NCI-H82 treated with DMSO at 0.1 percent for 48 hours (cell line): ENCODE measurements around the gene TAL2.

Experiments used
- DNase-seq: peaks from one replicate; lab custom pipeline; 2025; ENCODE audit not compliant: unreplicated experiment; lab: John Stamatoyannopoulos, UW

Gene TAL2

DNA sequence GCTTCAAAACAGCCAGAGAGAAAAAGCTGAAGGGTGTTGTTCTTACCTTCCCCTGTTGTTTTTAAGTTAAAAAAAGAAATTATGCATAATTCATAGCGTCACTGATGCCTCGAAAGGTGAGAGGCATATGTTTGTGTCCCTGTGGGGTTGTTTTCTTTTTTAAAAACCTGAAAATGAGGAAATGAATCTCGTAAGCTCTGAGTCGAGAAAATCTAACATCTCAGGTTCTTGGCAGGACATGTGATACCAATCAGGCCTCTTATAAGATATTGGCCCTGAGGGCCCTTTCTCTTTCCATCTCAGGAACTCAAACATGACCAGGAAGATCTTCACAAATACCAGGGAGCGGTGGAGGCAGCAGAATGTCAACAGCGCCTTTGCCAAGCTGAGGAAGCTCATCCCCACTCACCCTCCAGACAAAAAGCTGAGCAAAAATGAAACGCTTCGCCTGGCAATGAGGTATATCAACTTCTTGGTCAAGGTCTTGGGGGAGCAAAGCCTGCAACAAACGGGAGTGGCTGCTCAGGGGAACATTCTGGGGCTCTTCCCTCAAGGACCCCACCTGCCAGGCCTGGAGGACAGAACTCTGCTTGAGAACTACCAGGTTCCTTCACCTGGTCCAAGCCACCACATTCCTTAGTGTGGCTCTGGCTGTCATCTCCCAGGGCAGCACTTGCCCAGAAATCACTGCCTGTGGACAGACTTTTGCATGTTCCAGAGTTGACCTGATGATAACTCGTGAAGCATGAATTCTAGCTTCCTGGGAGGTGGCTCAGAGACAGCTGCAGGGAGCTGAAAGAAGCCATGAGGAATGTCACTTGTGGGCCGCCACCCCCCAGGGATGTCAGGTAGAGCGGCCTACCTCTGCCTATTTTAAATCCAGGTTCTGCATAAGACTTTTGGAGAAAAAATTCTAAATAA lies at the start of gene TAL2:
Gene TAL2 (plus strand): TSS at position 274 of the 921 bp plus-strand sequence. CDS start 40 bp downstream, at position 314.
- DNase-seq = no peak

DNA sequence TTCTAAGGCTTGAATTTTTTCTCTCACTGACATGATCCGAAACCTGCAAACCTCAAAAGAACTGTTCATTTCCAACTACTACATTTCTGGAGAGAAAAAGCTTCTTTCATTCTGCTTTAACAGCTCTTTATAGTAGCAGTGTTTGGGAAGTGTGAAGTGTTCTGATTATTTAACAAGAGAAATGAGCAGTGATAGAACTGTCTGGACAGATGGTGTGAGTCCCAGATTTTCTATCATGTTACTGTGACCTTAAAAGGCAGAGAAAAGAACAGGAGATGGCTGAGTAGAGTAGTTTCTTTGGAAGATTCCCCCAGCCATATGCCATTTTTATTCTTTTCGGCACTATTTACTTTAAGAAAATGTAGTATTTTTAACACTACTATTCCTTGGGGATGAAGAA lies 41.3 kb upstream of the TAL2 start:
- DNase-seq = peak; percentile 45

DNA sequence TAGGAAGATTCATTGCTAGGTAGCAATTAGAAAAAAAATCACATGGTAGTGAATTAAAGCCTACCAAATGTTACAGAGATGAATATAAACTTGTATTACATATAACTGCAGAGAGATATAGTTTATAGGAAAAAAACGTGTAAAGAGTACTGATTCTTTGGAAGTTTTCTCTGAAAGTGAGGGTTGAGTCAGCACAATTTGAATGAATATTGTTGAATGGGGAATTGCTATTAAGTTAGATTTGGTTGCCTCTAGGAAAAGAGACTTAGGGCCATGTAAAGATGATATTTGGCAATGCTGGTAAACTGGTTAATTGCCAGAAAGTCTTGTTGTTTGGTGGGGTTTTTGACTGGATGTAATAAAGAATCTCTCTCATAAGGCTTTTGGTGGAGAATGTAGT lies 37.2 kb upstream of the TAL2 start:
- no peak for DNase-seq

DNA sequence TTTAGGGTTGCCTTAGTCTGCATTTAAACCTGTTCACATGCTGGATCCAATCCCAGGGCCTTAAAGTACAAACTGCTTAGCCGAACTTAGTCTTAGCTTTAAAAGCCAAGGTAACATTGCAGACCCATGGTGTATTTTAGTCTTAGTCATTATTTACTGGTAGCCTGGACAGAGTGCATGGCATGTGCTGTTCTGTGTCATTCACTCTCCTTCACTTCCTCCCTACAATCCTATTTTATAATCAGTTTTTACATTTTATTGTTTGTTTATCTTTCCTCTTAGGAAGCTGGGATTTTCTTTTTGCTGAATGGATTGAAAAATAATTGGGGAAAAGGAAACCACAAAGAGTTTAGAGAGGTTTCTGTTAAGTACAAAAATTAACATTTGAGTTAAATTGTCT lies 29.4 kb upstream of the TAL2 start:
- peak; percentile 37 for DNase-seq

DNA sequence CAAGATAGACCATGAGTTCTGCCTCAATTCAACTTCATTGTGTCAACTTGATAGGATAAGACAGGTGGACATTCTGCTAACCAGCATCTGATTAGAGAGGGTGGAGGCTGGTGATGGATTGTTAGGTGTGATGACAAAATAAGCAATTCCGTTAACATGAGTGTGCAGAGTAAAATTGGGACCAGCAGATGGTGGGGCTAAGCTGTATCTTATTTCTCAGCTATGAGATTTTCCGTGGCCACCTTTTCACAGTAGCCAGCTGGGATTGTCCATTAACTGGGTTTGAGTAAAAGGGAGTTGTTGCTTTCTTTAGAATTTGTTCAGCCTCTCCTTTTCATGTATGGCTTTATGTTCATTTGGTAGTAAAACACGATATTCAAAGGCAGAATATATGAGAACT lies 28.8 kb upstream of the TAL2 start:
- DNase-seq = peak; percentile 96

DNA sequence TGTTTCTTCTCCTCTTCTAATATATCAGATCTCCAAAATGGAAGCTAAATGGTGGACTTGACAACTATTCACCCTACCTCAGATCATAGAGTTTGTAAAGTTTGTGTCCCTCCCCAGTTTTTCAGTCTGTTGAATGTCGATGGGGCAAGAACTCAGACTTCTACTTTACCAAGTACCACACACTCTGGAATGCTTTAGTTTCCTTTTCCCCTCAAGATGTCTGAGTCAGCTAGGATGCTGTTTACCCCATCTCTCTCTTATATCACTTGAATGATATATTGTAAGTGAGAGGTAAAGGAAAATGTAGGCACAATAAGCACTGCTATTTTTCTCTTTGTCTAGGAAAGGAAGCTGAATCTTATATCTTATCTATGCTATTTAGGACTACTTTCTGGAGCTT lies 25.9 kb upstream of the TAL2 start:
- no peak for DNase-seq

DNA sequence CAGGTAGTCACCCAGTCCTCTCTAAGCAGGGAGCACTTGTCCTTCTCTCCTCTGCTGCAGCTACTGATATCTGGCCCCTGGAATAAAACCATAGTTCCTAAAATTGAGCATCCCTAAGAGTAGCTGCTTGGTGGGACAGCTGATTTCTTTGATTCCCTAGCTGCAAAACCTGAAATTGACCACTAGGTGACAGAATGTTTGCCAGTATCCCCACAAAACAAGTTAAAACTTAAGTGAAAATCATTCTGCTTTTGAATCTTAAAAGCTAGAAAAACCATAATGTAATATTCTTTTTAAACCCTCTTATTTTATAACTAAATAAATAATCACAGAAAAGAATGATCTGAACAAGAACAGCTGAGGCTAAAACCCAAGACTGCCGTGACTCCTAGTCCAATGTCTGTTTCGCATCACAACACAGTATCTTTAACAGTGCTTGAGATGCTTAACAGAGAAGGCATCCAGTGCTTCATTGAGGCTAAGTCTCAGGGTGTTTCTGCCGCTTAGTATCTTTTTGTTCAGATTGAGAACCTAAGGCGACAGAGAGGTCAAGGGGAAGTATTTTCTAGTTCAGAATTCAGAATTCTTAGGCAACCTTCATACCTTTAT lies 24.4 kb upstream of the TAL2 start:
- DNase-seq = no peak

DNA sequence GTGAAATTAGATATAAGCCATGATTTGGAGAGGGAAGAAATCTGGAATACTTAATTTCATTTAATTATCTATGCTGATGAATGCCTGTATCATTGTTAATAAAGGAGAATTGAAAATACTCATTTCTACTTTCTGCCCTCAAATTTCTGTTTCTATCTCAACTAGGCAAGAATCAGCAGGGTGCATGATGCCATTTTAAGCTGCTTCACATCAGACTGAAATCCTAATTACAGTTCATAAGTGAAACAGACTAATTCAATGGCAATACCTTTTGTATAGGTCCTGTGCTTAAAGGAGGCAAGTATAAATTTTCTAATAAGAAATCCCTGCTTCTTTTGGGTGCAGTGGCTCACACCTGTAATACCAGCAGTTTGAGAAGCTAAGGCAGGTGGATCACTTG lies 22.3 kb upstream of the TAL2 start:
- no peak for DNase-seq

DNA sequence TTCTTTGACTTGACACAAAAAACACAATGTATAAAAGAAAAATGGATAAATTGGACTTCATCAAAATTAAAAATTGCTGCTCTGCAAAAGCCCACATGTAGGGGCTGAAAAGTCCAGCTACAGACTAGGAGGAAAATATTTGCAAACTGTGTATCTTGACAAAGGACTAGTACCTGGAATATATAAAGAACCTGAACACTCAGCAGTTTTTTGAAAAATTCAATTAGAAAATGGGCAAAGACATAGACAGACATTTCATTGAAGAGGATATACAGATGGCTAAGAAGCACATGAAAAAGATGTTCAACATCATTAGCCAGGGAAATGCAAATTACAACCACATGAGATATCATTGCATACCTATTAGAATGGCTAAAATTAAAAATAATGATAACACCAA lies 18.5 kb upstream of the TAL2 start:
- DNase-seq = no peak

DNA sequence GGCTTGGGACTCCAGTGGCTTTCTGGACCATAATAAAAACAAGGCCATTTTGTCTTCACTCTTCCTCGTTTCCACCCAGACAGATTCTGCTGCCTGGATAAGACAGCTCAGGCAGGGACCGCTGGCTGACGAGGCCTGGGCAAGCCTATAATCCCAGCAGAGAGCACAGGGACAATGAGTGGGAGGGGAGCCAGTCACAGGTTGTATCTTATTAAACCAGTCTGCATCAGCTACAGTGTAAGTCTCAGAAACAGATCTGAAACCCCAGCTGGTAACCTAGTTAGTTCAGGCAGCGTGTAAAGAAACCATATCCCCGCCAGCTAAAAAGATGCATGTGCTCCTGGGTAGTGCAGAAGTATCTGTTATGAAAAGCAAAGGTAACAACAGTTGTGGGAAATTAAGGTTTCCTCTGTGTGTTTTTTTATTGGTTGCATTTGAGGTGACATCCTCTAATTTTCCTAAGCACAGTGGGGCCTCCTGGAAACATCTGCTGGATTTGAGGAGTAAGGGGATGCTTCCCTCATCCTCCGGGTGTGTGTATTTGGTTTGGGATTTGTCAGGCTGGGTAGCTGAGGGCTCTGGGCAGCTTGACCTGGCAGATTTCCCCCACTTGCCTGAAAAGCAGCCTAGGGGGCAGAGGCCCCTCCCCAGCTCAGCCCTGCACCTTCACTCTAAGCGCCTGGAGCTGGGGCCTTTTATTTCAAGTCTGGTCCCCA lies 15.2 kb upstream of the TAL2 start:
- peak; percentile 95 for DNase-seq

DNA sequence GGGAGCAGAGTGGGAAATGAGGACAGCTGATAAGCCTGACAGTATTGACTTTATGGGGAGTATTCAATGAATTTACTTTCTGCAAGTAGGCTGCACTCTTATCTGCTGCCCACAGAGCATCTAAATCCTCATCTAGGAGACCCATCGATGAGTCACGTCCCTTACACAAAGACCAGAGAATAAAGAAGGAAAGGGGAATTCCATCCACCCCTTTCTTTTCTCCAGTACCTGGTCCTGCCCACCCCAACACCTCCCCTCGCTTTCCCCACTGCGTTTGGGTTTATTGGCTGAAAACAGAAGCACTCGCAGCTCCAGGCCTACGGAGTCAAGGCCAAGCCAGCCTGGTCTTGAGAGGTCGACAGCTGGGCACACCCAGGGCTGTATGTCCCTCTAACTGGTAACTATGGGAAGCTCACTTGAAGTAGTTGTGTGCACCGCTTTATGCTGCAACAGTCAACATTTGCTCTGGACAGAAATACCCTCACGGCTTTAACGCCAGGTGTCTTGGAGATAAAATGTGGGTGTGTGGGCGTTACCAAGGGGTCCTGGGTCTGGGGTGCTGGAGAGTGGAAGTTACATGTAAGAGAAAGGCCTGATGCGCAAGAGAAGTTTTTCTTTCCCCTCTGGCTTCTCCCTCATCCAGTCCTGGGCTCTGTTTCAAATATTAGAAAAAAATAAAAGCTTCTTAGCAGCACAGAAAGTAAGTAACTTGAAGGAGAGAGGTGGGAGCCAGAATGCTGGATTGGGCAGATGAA lies 14.5 kb upstream of the TAL2 start:
- DNase-seq = no peak

DNA sequence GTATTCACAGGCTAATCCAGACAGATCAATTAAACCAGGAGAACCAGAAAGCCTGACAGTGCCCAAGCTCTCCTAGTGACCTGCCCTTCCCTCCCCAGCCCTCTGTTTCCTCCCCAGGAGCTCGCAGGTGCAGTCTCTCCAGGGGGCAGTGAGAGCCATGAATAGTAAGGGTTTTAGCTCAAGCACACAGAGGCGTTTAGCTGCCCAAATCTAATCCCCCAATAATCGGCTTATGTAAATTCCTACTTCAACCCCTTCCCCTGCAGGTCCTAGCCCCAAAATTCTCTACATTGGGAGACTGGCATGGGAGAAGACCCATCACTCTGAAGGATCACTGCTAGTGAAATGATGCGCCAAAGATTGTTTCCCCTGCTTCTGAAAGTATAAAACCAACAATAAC lies 10.5 kb upstream of the TAL2 start:
- DNase-seq = peak; percentile 95

DNA sequence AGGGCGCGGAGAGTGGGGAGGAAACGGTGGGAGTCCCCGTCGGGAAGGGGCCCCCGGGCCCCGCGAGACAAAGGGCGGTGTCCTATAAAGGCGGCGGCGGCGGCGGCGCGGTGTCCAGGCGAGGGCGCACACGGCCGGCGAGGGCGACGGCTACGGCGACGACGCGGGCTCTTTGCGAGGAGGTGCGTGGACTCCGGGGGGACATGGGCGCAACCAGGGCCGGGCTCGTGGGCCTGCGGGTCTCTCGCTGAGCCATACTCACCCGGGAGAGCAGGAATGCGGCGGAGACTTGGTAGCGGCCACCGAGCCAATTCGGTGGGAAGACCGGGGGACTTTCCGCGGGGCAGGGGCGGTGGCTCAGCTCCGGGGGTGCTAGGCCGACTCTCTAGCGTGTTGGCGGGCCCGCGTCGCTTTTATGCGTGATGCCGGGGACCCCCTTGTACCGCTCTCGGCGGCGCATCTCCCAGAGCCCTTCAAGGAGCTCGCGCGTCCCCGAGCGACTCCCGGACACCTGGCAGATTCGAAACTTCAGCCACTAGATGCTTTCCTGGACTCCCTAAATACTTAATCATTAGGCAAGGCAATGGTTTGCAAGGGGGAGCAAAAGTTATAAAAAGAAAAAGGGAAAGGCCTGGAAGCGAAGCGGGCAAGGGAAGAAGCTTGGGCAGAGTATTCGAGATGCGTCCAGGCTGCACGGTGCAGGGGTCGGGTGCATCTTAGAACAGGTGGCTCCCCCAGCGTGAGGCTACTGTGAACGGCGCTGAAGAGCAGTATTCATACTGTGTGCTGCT lies 5.9 kb upstream of the TAL2 start:
- no peak for DNase-seq

DNA sequence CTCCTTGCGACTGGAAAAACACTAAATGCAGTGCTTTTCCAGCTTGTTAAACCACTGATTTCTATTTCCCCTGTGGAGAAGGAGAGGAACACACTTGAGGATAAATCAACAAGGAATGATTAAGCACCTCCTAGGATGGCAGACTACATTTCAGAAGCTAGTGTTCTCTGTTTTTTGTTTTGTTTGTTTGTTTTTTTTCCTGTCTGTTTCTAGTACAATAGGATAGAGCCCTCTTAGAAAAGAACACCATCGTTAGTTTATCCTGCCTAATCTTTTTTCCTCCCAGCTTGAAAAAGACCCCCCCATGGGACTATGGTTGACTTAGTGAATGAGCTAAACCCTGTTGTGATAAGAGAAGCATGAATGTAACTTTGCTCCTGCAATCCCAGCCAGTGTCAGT lies 3.9 kb upstream of the TAL2 start:
- no peak for DNase-seq

DNA sequence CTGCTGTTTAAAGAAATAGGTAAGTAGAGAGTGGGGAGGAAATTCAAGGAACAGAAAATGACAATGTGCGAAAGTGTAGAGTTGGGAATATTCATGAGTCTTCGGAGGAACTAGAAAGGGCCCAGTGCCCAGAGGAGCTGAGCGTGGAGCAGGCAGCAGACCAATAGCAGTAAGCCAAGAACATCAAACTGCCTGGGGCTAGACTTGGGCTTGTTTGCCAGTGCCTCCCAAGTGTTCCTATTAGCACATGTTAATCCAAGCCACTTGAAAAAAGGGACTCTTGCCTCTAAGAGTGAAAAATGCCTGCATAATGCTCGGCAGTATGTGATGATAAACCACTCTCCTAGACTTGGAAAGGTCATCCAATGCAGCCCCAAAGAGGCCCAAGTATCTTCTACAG lies 1.2 kb upstream of the TAL2 start:
- DNase-seq = no peak

DNA sequence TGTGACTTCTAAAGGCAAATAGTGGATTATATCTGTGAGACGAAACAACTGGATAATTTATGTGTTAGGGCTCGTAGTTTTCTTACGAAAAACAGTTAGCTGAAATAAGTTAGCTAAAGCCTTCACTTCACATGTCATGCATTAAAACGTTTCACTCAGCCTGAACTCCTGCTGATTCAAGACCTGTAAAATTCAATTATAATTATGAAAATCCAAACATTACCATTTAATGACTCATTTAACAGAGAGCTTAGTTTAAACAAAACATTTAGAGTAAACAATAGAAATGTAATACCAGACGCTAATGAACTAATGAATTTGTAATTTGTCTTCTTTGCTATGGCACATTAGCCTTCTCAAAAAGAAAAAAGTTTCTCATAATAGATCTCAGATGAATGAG lies 1.7 kb downstream of the TAL2 start:
- DNase-seq = no peak

DNA sequence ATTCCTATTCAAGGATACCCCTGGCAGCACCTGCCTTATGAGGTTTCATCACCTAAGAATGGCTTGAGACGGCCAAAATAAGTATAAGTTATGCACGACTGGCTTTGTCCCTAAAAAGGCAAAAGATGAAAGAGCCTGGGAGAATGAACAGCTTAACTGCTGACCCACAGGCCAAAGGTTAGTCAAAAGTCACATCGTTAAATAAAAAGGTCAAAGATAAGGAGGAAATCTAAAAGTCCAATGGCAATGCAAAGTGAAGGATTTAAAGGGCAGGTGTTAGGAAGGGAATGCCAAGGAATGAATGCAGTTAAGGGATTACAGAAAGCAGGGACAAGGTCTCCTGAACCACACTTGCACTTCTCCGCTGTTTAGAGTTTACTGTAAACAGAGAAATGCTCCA lies 5.6 kb downstream of the TAL2 start:
- no peak for DNase-seq

DNA sequence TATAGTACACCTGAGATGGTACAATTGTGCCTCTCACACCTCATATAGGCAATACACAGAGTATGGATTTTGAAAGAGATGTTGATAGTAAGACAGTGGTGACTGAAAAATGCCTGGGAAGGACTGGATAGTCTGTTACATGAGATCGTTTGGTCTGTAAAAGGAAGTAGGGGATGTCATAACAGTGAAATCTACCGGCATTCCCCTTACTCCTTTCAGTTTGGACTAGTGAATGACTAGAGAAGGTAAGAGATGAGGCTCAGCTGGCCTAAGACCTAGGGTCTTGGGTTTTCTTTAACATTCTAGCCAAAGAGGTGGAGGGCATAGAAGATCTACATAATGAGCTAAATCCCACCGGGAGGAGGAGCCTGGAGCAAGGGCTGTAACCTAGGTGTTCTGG lies 8.1 kb downstream of the TAL2 start:
- DNase-seq = no peak

DNA sequence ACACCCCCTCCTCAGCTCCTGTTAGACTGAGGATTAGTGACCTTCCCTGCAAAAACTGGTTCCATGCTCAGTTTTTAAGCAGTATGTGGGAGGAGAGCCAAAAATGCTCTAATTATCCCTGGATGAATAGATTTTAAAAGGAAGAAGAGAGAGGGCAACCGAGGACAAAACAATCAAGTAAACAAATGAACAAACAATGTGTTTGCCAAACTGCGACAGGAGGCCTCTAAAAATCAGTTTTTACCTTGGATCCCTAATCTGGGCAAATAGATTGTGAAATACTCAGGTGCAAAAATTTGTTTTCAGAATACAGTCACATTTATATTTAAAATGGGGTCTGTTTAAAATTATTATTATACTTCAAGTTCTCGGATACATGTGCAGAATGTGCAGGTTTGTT lies 8.5 kb downstream of the TAL2 start:
- no peak for DNase-seq

DNA sequence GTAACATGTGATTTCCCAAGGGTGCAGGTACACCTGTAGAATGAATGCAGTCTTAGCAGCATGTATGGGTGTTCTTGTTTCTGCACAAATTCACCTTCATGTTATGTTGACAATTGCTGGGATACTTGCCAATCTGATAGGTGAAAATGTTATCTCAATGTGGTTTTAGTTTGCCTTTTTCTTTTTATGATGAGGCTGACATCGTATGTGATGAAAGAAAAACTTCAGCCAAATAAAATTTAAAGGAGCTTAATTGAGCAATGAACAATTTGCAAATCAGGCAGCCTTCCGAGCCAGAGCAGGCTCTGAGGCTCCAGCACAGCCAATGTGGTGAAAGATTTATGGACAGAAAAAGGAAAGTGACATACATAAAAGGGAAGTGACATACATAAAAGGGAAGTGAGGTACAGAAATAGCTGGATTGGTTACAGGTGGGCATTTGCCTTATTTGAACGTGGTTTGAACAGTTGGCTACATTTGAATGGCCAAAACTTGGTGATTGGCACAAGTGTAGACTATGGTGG lies 10.5 kb downstream of the TAL2 start:
- DNase-seq = no peak
